Measurements from ENCODE around the gene ANKRD11.
"Not testable (repeated sequence)": the region's sequence is repeated elsewhere in the genome, so short reads cannot be mapped to it uniquely, and the experiment has no call there.

Gene ANKRD11

DNA sequence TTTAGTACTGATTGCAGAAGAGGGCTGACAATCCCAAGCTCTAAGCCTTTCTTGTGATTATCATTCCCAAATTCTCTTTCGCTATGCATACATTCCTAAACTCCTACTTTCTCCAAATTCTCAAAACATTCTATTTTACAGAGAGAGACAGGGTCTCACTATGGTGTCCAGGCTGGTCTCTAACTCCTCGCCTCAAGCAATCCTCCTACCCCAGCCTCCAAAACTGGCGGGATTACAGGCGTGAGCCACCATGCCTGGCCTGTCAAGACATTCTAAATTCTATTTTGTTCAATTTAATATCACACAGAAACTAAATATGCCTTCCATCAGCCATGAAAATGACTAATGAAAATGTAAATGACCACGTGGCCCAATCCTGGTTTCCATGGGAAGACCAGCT is 39.8 kb downstream of the ANKRD11 start:
- no peak for DNase-seq (ENCODE audit: low read depth)

DNA sequence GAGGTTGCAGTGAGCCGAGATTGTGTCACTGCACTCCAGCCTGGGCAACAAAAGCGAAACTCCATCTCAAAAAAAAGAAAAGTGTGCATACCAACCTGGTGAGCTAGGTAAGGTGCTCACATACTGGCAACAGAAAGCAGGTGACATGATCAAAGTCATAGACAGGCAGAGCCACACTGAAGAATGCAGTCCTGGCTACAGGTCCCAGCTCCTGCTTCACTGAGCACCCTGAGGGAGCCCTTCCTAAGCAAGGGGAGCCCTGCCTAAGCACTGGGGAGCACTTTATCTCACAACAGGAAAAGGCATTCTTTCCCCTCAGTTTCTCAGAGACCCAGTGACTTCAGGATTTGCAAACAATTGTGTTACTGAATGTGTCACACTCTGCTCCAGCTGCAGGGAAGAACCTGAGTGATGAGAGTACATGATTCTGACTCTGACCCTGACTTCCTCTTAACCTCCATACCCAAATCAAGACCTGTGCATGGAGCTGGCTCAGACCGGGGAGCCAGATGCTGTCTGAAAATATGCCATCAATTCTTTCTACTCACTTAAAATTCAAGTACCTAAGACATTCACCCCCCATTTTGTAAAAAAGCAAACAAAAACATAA is 40.5 kb downstream of the ANKRD11 start:
- DNase-seq (ENCODE audit: low read depth), result no peak

DNA sequence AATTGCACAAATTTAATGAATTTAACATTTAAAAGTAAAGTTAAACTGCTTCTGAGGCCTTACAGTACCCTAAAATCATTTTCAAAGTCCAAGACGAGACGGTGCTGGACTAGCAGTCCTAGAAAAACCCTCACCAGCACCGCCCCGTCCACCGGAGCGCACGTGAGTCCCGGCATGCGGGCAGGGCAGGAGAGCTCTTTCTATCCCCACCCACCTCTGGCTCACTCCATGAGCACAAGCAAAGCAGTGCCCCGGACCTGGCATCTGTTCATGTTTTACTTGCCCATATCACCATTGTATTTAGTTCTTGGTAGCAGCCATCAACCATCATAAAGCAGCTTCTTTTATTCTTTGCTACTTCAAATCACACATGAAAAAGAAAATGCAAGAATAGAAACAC is 41.7 kb downstream of the ANKRD11 start:
- no peak for DNase-seq (ENCODE audit: low read depth)

DNA sequence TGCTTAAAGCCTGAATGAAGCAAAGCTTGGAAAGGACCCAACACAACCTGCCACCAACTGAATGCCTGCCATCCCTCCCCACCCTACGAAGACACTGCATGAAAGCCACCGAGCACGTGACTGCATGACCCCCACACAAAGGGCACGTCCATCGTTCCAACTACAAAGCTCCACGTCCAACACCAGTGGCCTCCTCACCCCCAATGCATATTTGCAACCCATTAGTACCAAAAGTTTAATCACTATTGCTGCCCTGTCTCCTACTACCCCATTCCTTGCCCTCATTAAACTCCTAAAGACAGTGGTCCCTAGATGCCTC is 43.4 kb downstream of the ANKRD11 start:
- no peak for DNase-seq (ENCODE audit: low read depth)

DNA sequence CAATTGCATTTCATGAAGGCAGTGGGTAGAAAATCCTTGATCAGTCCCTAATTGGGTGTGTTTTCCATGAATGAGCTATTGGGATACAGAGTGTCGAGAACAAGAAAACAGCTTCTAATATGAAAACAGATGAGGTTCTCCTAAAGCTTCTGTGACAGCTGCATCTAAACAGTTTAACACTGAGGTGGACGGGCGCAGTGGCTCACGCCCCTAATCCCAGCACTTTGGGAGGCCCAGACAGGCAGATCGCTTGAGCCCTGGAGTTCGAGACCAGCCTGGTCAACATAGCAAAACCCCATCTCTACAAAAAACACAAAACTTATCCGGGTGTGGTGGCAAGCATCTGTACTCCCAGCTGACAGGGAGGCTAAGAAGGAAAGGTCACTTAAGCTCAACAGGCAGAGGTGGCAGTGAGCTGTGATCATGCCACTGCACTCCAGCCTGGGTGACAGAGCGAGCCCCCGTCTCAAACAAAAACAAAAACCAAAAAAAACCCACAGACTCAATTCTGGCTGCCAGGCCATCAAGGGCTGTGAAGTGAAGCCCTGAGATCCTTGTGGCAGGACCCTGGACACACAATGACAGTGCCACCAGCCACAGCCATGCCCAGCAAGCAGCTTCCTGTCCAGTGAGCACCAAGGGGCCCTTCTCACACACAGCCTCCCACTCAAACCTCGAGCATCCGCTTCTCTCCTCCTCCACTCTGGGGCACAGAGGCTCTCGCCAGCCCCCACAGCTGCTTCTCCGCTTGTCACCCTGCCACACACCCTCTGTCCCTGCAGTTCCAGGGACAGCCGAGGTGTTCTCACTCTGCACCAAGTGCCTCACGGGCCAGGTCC is 44.0 kb downstream of the ANKRD11 start:
- no peak for DNase-seq (ENCODE audit: low read depth)

DNA sequence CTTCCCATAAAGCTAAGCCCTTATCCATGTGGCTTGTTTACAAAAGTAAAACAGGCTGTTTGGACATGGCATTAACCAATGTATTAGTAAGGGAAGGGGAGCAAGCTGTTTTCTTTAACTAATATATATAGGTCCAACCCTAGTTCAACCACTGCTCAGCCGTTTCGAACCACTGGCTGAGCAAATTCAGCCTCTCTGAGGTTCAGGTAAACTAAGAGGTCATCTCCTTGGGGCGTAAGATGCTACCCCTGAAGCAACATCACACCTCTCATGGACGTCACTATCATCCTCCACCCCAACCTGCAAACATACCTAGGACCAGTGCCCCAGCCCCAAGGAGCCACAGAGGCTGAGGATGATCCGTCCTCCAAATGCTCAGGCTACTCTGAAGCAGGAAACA is 45.2 kb downstream of the ANKRD11 start:
- no peak for DNase-seq (ENCODE audit: low read depth)

DNA sequence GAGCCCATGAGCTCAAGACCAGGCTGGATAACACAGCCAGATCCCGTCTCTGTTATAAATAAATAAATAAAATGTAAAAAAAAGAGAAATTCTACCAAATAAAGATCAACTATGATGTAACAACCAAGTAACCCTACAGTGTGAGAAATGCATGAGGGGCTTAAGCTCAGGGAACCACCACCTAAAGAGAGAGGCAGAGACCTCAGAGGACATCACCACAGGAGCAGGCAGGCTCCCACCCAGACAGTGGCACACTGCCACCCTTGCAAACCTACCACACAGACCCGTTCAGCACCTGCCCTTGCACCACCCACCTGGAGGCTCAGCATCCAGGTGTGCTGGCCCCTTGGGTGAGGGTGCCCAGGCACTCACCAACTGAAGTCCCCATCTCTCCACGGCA is 45.6 kb downstream of the ANKRD11 start:
- DNase-seq (ENCODE audit: low read depth), result no peak

DNA sequence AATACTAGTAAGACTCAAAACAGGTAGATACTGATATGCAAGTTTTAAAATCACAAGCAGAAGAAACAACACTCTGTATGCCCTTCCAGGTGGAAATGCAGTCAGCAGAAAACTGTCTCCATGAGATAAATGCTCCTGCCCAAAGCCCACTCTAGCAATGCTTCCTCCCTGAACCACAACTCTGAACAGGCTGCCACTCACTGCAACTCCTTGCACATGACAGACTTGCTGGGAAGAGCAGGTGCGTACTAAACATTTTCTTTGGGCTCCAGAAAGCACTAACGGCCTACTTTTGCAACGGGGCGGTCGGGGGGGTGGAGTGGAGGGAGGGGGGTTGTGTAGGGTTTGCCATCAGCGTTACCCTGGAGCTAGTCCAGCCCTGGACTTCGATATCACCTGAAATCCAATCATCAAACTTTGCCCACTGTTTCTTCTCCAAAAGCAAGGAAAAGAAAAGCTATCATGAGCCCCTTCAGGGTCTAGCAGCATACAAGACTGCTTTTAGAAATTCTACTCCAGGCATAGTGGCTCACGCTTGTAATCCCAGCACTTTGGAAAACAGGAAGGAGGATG is 46.1 kb downstream of the ANKRD11 start:
- no peak for DNase-seq (ENCODE audit: low read depth)

DNA sequence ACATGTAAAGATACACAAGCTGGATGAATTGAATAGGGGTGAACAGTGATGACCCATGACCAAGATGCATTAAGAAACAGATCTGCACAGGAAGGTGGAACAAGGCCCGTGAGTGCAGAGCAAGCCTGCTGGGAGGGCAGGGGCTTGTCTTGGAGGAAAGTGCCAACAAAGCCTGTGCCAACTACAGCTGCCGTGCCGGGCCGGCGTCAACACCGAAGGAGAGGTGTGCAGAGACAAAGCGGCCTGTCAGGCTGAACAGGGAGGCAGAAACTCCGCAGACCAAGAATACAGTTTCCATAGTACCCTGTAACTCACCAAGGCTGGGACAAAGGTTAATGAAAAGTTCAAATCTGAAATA is 46.7 kb downstream of the ANKRD11 start:
- no peak for DNase-seq (ENCODE audit: low read depth)

DNA sequence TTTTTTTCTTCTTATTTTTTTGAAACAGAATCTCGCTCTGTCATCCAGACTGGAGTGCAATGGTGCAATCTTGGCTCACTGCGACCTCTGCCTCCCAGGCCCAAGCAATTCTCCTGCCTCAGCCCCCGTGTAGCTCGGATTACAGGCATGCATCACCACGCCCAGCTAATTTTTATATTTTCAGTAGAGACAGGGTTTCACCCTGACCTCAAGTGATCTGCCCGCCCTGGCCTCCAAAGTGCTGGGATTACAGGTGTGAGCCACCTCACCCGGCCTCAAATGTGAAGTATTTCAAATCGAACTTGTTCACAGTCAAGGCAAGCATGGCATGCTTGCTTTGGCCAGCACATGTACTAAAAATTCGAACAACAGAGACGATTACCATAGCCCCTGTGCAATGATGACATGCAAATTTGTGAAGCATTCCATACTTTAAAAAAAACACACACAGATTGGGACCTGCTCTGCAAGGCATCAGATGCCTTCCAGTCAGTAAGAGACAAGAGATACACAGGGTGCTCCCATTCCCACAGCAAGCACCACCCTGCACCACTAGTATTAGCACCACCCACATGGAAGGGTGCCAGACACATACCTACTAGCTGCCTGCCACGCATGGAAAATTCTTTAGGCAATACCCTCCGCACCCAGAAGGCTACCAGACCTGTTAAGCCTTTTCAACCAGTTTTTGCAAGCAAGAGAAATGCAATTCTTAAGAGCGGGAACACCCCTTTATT is 47.2 kb downstream of the ANKRD11 start:
- DNase-seq (ENCODE audit: low read depth), result no peak

DNA sequence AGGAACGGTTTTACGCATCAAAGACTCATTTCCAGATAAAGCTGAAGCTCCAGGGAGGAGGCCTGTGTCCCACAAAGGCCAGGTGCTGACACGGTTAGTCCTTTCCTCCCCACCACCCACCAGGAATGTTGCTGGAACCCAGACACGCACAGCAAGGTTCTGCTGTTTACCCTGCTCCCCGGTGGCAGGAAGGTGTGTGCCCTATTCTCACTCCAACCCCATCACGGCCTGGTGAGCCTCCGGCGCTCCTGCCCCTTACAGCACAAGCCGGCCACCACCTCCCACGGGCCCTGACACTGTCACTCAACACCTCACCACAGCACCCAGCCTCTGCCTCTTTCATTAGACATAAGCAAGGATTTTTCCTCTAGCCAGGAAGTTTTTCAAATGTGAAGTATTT is 47.8 kb downstream of the ANKRD11 start:
- DNase-seq (ENCODE audit: low read depth), result no peak

DNA sequence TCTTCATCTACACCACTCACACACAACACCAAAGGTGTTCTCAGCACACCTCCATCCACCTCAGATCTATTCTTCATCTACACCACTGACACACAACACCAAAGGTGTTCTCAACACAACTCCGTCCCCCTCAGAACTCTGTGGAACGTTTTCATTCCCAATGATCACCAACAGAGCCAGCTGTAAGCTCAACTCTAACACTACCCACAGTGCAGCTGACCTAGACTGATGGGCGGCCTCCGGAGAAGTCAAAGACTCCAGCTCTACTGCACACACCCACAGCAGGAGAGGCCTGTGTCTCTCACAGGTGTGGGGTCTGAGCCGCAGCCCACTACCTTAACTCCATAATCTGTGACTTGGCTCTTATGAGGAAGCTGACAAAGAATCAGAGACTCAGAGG is 50.7 kb downstream of the ANKRD11 start:
- no peak for DNase-seq (ENCODE audit: low read depth)

DNA sequence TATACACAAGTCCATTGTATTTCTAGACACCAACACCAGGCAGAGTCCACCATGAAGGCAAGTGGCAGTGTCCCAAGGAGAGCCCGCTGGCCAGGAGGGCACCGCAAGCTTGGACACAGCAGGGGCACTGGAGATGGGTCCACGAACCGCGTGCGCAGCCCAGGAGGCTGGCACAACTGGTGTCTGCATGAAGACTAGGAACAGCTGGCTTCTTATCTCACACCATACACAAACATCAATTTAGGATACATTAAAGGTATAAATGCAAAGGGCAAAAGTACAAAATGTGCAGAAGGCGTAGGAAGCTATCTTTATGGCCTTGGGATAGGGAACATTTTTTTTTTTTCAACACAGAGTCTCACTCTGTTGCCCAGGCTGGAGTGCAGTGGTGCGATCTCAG is 52.4 kb downstream of the ANKRD11 start:
- no peak for DNase-seq (ENCODE audit: low read depth)

DNA sequence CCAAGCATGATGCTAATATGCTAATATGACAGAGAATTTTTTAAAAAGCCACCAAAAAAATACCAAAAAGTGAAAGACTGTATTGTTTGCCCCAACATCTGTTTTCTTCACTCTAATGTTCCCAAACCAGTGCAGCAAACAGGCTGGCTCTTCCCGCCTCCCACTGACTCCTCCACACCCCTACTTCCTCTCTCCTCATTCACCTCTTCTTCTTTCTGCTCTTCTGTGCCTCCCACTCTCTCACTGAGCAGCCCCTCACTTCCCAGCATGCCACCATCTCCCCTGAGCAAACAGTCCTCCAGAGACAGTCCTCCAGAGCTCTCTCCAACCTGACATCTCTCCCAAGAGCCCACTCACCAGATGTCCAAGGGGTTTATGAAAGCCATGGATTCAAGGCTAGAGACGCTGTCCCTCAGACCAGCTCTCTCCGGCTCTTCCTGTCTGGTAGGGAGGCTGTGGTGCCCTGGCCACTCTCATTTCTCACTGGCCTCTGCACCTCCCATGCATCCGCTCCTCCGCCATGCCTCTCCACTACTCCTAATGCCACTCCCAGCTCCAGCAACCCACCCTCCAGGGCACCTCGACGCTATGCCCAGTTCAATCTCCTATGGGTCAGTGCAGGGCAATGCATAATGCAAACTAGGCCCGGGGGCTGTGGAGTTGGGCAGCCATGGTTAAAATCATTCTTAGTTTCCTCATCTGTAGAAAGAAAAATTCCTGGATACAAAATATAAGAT is 52.9 kb downstream of the ANKRD11 start:
- no peak for DNase-seq (ENCODE audit: low read depth)

DNA sequence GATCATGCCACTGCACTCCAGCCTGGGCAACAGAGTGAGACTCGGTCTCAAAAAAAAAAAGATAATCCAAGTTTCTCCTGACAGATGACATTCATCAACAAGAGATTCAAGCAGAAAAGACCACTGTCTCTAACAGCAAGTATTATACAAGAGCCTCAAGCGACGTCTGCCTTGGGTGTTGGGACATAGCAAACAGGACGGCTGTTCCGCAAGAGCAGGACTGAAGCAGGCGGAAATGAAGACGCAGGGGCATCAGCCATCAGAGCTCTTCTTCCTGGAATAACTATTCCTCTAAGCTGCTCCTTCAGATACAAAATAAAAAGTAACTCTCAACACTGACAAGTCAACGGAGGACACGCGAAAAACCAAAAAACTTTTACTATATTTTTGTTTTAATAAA is 54.0 kb downstream of the ANKRD11 start:
- no peak for DNase-seq (ENCODE audit: low read depth)

DNA sequence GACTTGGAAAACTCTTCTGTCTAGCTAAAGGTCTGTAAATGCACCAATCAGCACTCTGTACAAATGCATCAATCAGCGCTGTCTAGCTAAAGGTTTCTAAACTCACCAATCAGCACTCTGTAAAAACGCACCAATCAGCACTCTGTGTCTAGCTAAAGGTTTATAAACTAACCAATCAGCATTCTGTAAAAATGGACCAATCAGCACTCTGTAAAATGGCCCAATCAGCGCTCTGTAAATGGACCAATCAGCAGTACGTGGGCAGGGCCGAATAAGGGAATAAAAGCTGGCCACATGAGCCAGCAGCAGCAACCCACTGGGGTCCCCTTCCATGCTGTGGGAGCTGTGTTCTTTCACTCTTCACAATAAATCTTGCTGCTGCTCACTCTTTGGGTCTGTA is 55.3 kb downstream of the ANKRD11 start:
- not testable (repeated sequence) for DNase-seq (ENCODE audit: low read depth)

DNA sequence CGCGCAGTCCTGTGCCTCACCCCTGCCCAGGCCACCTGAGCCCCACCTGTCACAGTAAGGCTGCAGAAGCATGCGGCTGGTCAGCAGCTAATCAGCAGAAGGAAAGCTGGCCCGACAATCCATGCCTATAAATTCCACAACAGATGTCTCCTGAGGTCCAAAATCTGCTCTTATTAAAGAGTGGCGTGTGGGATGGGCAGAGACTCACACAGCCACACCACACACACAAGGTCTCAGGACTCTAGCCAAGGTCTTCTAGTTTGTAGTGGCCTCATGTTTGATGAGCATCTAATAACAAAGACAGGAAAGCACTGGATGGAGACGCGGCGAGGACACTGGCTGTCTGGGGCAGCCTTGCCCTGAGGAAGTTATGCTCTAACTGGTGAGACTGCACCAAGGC is 55.9 kb downstream of the ANKRD11 start:
- DNase-seq (ENCODE audit: low read depth), result no peak

DNA sequence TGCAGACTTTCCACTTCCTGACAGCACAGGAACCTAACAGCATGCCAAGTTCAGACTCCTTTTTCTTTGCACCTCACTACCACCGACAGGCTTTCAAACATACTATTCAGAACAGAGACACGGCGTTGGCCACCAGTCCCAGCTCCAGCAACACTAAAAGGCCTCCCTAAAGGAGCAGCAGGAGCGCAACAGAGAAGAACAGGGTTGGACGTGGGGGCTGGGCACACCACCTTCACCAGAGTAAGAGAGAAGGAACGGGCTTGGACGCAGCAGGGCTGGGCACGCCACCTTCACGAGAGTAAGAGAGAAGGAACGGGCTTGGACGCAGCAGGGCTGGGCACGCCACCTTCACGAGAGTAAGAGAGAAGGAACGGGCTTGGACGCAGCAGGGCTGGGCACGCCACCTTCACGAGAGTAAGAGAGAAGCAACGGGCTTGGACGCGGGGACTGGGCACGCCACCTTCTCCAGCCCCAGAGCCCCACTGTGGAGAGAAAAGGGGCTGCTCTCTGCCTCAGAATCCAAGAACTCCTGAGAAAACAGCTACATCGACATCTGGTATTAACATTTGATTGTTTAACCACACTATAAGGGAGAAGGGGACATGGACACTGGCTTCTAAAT is 56.9 kb downstream of the ANKRD11 start:
- DNase-seq (ENCODE audit: low read depth), result not testable (repeated sequence)

DNA sequence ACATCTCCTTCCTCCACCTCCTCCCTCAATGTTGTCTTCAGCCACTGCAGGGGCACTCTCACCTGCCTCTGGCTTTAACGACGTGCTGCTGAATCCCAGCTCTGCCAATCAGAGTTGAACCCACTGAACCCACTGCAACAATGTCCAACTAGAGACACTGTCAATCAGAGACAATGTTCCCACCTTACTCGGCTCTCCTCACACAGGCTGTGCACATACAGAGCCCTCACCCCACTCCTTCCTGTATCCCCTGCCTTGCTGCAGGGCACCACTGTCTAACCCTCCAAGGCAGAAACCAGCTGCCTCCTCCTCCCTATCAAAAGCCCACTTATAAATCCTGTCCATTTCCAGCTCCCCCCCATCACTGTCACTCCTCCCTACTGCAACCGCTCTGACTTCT is 58.7 kb downstream of the ANKRD11 start:
- no peak for DNase-seq (ENCODE audit: low read depth)

DNA sequence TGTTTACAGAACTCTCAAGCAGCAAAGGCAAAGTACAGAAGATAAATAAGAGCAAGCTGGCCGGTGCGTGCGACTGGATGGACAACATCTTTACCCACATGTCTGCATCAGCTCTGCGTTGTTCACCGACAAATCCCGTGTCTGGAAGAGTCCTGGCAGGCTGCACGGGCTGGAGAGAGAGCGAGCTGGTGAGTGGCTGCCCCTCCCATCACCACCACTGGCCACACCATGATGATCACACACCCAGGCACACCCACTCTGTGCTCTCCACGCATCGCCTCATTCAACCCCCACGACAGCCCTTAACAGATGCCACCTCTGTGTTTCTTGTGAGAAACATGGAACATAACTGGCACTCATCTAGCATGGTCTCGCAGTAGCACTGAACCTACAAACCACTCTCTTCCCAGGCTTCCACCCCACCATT is 59.2 kb downstream of the ANKRD11 start:
- no peak for DNase-seq (ENCODE audit: low read depth)

DNA sequence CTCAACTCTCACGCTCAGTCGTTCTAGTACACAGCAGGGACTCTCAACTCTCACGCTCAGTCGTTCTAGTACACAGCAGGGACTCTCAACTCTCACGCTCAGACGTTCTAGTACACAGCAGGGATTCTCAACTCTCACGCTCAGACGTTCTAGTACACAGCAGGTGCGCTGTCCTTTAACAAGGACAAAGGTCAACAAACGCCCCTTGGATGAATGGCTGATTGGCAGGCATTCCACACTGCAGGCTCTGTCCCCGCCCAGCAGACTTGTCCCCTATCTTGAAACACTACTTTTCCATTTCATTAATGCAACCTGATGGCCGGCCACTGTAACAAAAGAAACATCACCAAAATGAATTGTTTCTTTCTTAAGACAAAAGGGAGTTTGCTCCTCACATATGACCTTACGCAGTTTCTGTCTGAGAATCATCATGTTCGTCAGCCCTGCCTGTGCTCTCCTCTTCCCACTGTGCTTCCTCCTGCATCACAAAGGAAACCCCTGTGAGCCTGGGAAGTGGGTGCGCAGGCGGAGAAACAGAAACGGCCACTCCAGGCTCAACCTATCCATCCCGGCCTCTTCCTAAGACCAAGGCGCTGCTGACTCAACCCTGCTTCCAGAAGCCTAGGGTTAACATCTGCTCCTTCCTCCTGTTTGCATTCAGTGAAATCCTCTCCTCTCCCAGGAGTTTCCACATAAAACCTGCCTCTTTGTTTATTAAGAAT is 59.8 kb downstream of the ANKRD11 start:
- no peak for DNase-seq (ENCODE audit: low read depth)

Measured in activated T-cell treated with anti-CD3 and anti-CD28 coated beads for 24 hours (primary cell).